Osteocyte (in vitro differentiated cells): ENCODE measurements around the gene SLC26A9. TPM values are rescaled to one million over a fixed set of nuclear protein-coding genes. Genes with fewer than 3 reads are reported as not detected.

Experiments
- DNase-seq: peaks from one replicate; pipeline ENCODE4 v3.0.0; 2021; ENCODE audit warnings: mixed read lengths; ENCODE audit not compliant: unreplicated experiment; ENCODE audit errors: extremely low spot score
- H3K27ac Mint-ChIP-seq: one replicate; pipeline ENCODE4 v1.8.0; 2021; ENCODE audit warnings: mild to moderate bottlenecking, mixed read lengths; ENCODE audit not compliant: unreplicated experiment
- H3K27me3 Mint-ChIP-seq: one replicate; pipeline ENCODE4 v1.8.0; 2021; ENCODE audit warnings: mixed read lengths; ENCODE audit not compliant: unreplicated experiment
- H3K36me3 Mint-ChIP-seq: one replicate; pipeline ENCODE4 v1.8.0; 2021; ENCODE audit warnings: mixed read lengths; ENCODE audit not compliant: unreplicated experiment
- H3K4me1 Mint-ChIP-seq: one replicate; pipeline ENCODE4 v1.8.0; 2021; ENCODE audit warnings: mixed read lengths; ENCODE audit not compliant: unreplicated experiment
- H3K4me3 Mint-ChIP-seq: one replicate; pipeline ENCODE4 v1.8.0; 2021; ENCODE audit warnings: mild to moderate bottlenecking, moderate library complexity, mixed read lengths; ENCODE audit not compliant: unreplicated experiment
- H3K9me3 Mint-ChIP-seq: one replicate; pipeline ENCODE4 v1.8.0; 2021; ENCODE audit warnings: mixed read lengths; ENCODE audit not compliant: unreplicated experiment
- total RNA-seq: library from RNA; stranded (reverse); gene quantifications from 2 replicates; pipeline ENCODE4 v1.2.1, GENCODE V29; 2021
- TF ChIP-seq, protein P1 (sequence below): fragments of 200-600 bp; sonication (generic); IDR thresholded peaks from 2 replicates; pipeline ENCODE4 v1.5.0; 2021; ENCODE audit warnings: antibody characterized with exemption, mild to moderate bottlenecking, moderate library complexity

Gene SLC26A9
- total RNA-seq, 1 donor from 2014 or later: not detected

DNA sequence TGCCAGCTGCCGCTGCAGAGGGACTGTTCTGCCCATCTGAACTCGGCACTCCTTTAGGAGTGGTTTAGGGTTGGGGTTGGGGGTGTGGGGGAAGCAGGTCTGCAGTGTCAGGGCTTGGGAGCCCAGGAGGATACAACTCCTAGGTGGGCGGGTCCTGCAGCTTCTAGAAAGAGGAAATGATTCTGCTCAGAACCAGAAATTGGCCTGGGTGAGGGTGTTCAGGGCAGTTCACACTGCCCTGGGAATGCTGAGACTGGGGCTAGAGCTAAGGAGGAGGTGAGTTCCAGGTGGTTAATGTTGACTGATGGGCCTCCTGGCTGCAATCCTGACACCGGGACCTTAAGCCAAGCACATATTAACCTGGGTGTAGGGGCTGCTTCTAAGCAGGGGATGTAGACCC is 4.8 kb upstream of the SLC26A9 start:
- peaks cover 32% of the 10 kb centered on the region for H3K27me3 Mint-ChIP-seq
- H3K27ac Mint-ChIP-seq: no peak overlapping the region
- no peak for DNase-seq
- no peaks in the 10 kb centered on the region for H3K9me3 Mint-ChIP-seq
- H3K4me3 Mint-ChIP-seq: no peak overlapping the region
- TF ChIP-seq, protein P1, sequence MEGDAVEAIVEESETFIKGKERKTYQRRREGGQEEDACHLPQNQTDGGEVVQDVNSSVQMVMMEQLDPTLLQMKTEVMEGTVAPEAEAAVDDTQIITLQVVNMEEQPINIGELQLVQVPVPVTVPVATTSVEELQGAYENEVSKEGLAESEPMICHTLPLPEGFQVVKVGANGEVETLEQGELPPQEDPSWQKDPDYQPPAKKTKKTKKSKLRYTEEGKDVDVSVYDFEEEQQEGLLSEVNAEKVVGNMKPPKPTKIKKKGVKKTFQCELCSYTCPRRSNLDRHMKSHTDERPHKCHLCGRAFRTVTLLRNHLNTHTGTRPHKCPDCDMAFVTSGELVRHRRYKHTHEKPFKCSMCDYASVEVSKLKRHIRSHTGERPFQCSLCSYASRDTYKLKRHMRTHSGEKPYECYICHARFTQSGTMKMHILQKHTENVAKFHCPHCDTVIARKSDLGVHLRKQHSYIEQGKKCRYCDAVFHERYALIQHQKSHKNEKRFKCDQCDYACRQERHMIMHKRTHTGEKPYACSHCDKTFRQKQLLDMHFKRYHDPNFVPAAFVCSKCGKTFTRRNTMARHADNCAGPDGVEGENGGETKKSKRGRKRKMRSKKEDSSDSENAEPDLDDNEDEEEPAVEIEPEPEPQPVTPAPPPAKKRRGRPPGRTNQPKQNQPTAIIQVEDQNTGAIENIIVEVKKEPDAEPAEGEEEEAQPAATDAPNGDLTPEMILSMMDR: no peak
- H3K36me3 Mint-ChIP-seq: no peaks in the 10 kb centered on the region
- H3K4me1 Mint-ChIP-seq: no peaks in the 10 kb centered on the region

DNA sequence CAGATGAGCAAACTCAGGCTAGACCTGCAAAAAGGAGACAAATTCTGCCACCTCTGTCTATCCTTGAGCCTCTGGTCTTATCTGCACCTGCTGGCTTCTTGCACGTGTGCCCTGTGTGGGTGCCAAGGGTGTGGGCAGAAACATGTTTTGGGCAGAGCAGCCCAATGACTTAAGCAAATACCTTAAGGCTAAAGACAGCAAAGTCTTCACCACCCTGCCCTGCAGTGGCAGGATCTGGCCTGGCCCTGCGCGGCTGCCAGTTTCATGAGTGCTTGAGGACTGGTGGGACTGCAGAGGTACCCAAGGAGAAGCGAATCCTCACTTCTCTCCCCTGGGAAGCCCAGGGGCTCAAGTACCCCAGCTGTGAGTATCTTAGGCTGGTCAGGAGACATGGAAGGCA is 3.8 kb upstream of the SLC26A9 start:
- Mint-ChIP-seq H3K27ac (no peak overlapping the region), H3K4me1 (no peaks in the 10 kb centered on the region), H3K9me3 (no peaks in the 10 kb centered on the region), H3K4me3 (no peak overlapping the region), H3K36me3 (no peaks in the 10 kb centered on the region), H3K27me3 (peaks cover 43% of the 10 kb centered on the region)
- no peak for DNase-seq
- TF ChIP-seq, protein P1: no peak

DNA sequence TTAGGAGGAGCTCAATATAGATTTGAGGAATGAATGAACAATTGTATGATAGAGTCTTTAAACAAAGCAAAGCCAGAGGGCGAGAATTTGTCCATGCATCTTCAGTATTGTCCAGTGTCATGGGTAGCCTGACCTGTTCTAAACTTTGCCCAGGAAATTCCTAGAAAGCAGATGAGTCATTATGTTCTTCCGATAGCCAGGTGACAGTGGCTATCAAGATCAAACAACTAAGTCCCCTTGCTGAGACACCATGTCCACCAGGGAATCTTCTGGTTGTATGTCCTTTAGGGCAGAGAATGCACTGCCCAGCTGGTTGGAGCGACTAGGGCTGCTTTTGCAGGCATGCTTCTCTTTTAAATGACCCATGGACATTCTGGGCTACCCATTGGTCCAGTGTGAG is 1.8 kb upstream of the SLC26A9 start:
- Mint-ChIP-seq H3K27ac (no peak overlapping the region), H3K4me3 (no peak overlapping the region), H3K27me3 (peaks cover 55% of the 10 kb centered on the region), H3K36me3 (no peaks in the 10 kb centered on the region), H3K9me3 (no peaks in the 10 kb centered on the region), H3K4me1 (no peaks in the 10 kb centered on the region)
- no peak for DNase-seq
- TF ChIP-seq, protein P1: no peak

DNA sequence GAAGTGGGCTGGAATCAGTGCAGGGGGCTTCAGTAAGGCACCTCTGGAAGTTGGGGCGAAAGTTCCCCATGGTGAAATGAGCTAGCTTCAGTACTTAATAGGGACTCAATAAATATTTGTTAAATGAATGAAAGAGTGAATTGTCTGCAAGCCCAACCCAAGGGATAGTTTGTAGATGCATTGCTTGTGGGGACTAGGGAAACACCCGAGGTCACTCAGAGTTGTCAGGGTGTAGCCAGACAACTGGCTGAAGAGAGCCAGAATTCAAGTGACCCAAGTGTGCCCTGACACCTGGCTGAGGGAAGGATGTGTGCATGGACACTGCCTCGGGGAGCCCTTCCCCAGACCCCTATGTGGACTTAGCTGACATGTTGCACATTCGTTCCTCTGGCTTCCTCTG is 1.3 kb upstream of the SLC26A9 start:
- no peak for DNase-seq
- Mint-ChIP-seq H3K36me3 (no peaks in the 10 kb centered on the region), H3K4me1 (no peaks in the 10 kb centered on the region), H3K27me3 (peaks cover 55% of the 10 kb centered on the region), H3K4me3 (no peak overlapping the region), H3K9me3 (no peaks in the 10 kb centered on the region), H3K27ac (no peak overlapping the region)
- TF ChIP-seq, protein P1: no peak

DNA sequence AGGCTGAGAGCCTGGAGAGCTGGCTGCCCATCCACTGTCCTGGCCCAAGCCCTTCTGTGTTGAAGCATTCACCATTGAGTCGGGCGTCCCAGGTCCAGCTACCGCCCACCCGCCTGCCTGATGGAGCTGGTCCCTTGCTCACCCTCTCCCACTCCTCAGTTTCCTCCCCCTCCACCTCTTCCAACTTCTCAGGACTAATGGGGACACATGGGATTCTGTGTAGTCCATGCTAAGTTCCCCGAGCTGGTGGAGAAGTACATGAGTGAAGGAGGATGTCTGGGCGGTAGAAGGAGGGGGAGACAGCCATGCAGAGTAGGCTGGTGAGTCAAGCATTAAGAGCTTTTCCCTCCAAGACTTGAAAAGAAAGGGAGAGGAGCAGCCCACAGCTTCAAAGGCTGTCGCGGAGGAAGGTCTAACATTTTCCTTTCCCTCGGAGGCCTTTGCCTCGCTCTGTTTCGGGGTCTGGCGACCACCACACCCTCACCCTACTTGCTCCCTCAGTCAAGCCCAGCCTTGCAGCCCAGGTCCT is 561 bp downstream of the SLC26A9 start:
- H3K9me3 Mint-ChIP-seq: no peaks in the 10 kb centered on the region
- TF ChIP-seq, protein P1: no peak
- H3K4me3 Mint-ChIP-seq: no peak overlapping the region
- H3K36me3 Mint-ChIP-seq: no peaks in the 10 kb centered on the region
- H3K27ac Mint-ChIP-seq: no peak overlapping the region
- H3K4me1 Mint-ChIP-seq: no peaks in the 10 kb centered on the region
- peaks cover 58% of the 10 kb centered on the region for H3K27me3 Mint-ChIP-seq
- no peak for DNase-seq
